SK-N-SH treated with all-trans-retinoic acid at 6 μM for 48 hours (cell line): ENCODE results near the gene IMPG1.
A peak's percentile ranks its signal among the peaks of the same experiment; 100 is the strongest.

ENCODE experiments used
- ATAC-seq: fragments of 200-7000 bp; cut with Tn5 transposase; 3 replicates; pipeline ENCODE4 v1.9.1; 2020; ENCODE audit warnings: mild to moderate bottlenecking, moderate library complexity
- ARNTL ChIP-seq: fragments of 450-650 bp; formaldehyde crosslinking; IDR thresholded peaks from 2 replicates; pipeline ENCODE4 v1.5.0; 2020; ENCODE audit warnings: low read depth, mild to moderate bottlenecking, moderate library complexity, borderline replicate concordance
- BACH2 ChIP-seq: fragments of 250-450 bp; sonication (Bioruptor Pico); IDR thresholded peaks from 2 replicates; pipeline ENCODE4 v1.9.0; 2021; ENCODE audit warnings: mild to moderate bottlenecking, borderline replicate concordance
- CSDC2 ChIP-seq: fragments of 250-450 bp; sonication (Bioruptor Pico); IDR thresholded peaks from 2 replicates; pipeline ENCODE4 v1.5.0; 2020; ENCODE audit warnings: mild to moderate bottlenecking, moderate library complexity
- ESRRG ChIP-seq: fragments of 250-450 bp; sonication (Bioruptor Pico); IDR thresholded peaks from 2 replicates; pipeline ENCODE4 v1.6.1; 2021; ENCODE audit warnings: mild to moderate bottlenecking
- GLIS3 ChIP-seq: fragments of 250-450 bp; sonication (Bioruptor Pico); IDR thresholded peaks from 2 replicates; pipeline ENCODE4 v1.5.0; 2020; ENCODE audit warnings: mild to moderate bottlenecking, moderate library complexity
- ISL1 ChIP-seq: fragments of 250-450 bp; sonication (Bioruptor Pico); IDR thresholded peaks from 2 replicates; pipeline ENCODE4 v2.1.2; 2022; ENCODE audit warnings: mild to moderate bottlenecking, moderate library complexity
- OSR1 ChIP-seq: fragments of 250-450 bp; sonication (Bioruptor Pico); IDR thresholded peaks from 2 replicates; pipeline ENCODE4 v1.8.0; 2022; ENCODE audit warnings: moderate library complexity, mild to moderate bottlenecking, inconsistent platforms
- PPARA ChIP-seq: fragments of 250-450 bp; sonication (Bioruptor Pico); IDR thresholded peaks from 2 replicates; pipeline ENCODE4 v1.5.0; 2020; ENCODE audit warnings: mild to moderate bottlenecking, borderline replicate concordance
- RARB ChIP-seq: fragments of 250-450 bp; sonication (Bioruptor Pico); IDR thresholded peaks from 2 replicates; pipeline ENCODE4 v1.8.0; 2021; ENCODE audit warnings: mild to moderate bottlenecking, moderate library complexity
- SNAI2 ChIP-seq: fragments of 250-450 bp; sonication (Bioruptor Pico); IDR thresholded peaks from 2 replicates; pipeline ENCODE4 v1.5.0; 2020; ENCODE audit warnings: mild to moderate bottlenecking, moderate library complexity
- TCF4 ChIP-seq: fragments of 250-450 bp; sonication (Bioruptor Pico); IDR thresholded peaks from 2 replicates; pipeline ENCODE4 v1.8.0; 2021; ENCODE audit warnings: mild to moderate bottlenecking, moderate library complexity, borderline replicate concordance
- TOX ChIP-seq: fragments of 250-450 bp; sonication (Bioruptor Pico); IDR thresholded peaks from 2 replicates; pipeline ENCODE4 v1.8.0; 2021; ENCODE audit warnings: mild to moderate bottlenecking, moderate library complexity, borderline replicate concordance
- ZC3H10 ChIP-seq: fragments of 250-450 bp; sonication (Bioruptor Pico); IDR thresholded peaks from 2 replicates; pipeline ENCODE4 v1.5.1; 2021; ENCODE audit warnings: mild to moderate bottlenecking, moderate library complexity
- ZFP3 ChIP-seq: fragments of 250-450 bp; sonication (Bioruptor Pico); IDR thresholded peaks from 2 replicates; pipeline ENCODE4 v1.5.0; 2020; ENCODE audit warnings: mild to moderate bottlenecking, moderate library complexity
- ZFP30 ChIP-seq: fragments of 450-650 bp; formaldehyde crosslinking; IDR thresholded peaks from 2 replicates; pipeline ENCODE4 v1.5.0; 2022; ENCODE audit warnings: mild to moderate bottlenecking, moderate library complexity
- ZNF565 ChIP-seq: fragments of 450-650 bp; formaldehyde crosslinking; conservative IDR thresholded peaks from 2 replicates; pipeline ENCODE4 v1.5.0; 2020; ENCODE audit warnings: low read depth, mild to moderate bottlenecking, moderate library complexity
- ZNF70 ChIP-seq: fragments of 450-650 bp; formaldehyde crosslinking; IDR thresholded peaks from 2 replicates; pipeline ENCODE4 v1.5.0; 2020; ENCODE audit warnings: mild to moderate bottlenecking, moderate library complexity
- ZNF8 ChIP-seq: fragments of 450-650 bp; formaldehyde crosslinking; IDR thresholded peaks from 2 replicates; pipeline ENCODE4 v1.5.0; 2020; ENCODE audit warnings: mild to moderate bottlenecking, moderate library complexity
- TF ChIP-seq, protein P1 (sequence below): fragments of 250-450 bp; sonication (Bioruptor Pico); IDR thresholded peaks from 2 replicates; pipeline ENCODE4 v1.5.1; 2020; ENCODE audit warnings: low read depth, mild to moderate bottlenecking, moderate library complexity
- TF ChIP-seq, protein P2 (sequence below): fragments of 250-450 bp; sonication (Bioruptor Pico); IDR thresholded peaks from 2 replicates; pipeline ENCODE4 v1.5.0; 2020; ENCODE audit warnings: mild to moderate bottlenecking, moderate library complexity
- TF ChIP-seq, protein P3 (sequence below): fragments of 250-450 bp; sonication (Bioruptor Pico); IDR thresholded peaks from 2 replicates; pipeline ENCODE4 v1.5.1; 2021; ENCODE audit warnings: mild to moderate bottlenecking, moderate library complexity
- TF ChIP-seq, protein P4 (sequence below): fragments of 250-450 bp; sonication (Bioruptor Pico); IDR thresholded peaks from 2 replicates; pipeline ENCODE4 v1.8.0; 2020; ENCODE audit warnings: mild to moderate bottlenecking, moderate library complexity, borderline replicate concordance
- TF ChIP-seq, protein P5 (sequence below): fragments of 250-450 bp; sonication (Bioruptor Pico); IDR thresholded peaks from 2 replicates; pipeline ENCODE4 v1.8.0; 2021; ENCODE audit warnings: low read depth, mild to moderate bottlenecking, moderate library complexity, borderline replicate concordance

The IMPG1 gene

DNA sequence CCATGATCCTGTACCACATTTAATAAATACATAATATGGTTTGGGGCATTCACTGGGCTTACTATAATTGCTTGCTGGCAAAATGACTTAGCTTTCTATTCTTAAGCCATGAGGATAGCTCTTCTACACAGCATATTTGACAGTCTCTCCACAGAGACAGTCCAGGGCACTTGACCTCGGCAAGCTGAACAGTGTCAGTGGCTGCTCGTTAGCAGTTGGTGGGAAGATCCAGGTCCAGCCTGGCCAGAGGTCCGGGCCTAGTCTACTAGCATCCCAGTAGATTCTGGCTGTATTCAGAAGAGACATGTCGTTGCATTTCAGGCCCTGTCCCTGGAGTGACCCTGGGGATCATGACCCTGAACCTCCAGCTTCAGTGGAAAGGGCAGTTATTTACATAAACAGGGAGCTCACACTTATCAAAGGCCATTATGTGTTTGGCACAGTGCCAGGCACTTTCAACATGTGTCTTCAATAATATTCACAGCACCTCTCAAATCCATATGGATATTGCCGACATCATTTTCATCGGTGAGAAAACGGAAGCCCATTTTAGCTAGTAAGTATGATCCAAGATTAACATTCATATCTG, 139.0 kb downstream of the IMPG1 start:
- ATAC-seq = no peak
- TF ChIP-seq GLIS3 (CRISPR knock-in tag) = no peak
- no peak for TF ChIP-seq ZNF70 (CRISPR knock-in tag)
- no peak for TF ChIP-seq OSR1 (CRISPR knock-in tag)
- TF ChIP-seq SNAI2 (CRISPR knock-in tag) = no peak
- TF ChIP-seq, protein P1, sequence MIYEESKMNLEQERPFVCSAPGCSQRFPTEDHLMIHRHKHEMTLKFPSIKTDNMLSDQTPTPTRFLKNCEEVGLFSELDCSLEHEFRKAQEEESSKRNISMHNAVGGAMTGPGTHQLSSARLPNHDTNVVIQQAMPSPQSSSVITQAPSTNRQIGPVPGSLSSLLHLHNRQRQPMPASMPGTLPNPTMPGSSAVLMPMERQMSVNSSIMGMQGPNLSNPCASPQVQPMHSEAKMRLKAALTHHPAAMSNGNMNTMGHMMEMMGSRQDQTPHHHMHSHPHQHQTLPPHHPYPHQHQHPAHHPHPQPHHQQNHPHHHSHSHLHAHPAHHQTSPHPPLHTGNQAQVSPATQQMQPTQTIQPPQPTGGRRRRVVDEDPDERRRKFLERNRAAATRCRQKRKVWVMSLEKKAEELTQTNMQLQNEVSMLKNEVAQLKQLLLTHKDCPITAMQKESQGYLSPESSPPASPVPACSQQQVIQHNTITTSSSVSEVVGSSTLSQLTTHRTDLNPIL (CRISPR knock-in tag) = no peak
- no peak for TF ChIP-seq ZFP30
- no peak for TF ChIP-seq TCF4 (CRISPR knock-in tag)
- TF ChIP-seq ZNF565 (CRISPR knock-in tag) = no peak
- TF ChIP-seq ZC3H10 (CRISPR knock-in tag) = no peak
- no peak for TF ChIP-seq CSDC2 (CRISPR knock-in tag)
- no peak for TF ChIP-seq ESRRG (CRISPR knock-in tag)
- TF ChIP-seq RARB = no peak
- TF ChIP-seq ARNTL (CRISPR knock-in tag) = no peak
- no peak for TF ChIP-seq BACH2
- TF ChIP-seq, protein P2, sequence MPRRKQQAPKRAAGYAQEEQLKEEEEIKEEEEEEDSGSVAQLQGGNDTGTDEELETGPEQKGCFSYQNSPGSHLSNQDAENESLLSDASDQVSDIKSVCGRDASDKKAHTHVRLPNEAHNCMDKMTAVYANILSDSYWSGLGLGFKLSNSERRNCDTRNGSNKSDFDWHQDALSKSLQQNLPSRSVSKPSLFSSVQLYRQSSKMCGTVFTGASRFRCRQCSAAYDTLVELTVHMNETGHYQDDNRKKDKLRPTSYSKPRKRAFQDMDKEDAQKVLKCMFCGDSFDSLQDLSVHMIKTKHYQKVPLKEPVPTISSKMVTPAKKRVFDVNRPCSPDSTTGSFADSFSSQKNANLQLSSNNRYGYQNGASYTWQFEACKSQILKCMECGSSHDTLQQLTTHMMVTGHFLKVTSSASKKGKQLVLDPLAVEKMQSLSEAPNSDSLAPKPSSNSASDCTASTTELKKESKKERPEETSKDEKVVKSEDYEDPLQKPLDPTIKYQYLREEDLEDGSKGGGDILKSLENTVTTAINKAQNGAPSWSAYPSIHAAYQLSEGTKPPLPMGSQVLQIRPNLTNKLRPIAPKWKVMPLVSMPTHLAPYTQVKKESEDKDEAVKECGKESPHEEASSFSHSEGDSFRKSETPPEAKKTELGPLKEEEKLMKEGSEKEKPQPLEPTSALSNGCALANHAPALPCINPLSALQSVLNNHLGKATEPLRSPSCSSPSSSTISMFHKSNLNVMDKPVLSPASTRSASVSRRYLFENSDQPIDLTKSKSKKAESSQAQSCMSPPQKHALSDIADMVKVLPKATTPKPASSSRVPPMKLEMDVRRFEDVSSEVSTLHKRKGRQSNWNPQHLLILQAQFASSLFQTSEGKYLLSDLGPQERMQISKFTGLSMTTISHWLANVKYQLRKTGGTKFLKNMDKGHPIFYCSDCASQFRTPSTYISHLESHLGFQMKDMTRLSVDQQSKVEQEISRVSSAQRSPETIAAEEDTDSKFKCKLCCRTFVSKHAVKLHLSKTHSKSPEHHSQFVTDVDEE (CRISPR knock-in tag) = no peak
- TF ChIP-seq TOX (CRISPR knock-in tag) = no peak
- no peak for TF ChIP-seq ZFP3 (CRISPR knock-in tag)
- TF ChIP-seq ISL1 = no peak
- TF ChIP-seq, protein P3, sequence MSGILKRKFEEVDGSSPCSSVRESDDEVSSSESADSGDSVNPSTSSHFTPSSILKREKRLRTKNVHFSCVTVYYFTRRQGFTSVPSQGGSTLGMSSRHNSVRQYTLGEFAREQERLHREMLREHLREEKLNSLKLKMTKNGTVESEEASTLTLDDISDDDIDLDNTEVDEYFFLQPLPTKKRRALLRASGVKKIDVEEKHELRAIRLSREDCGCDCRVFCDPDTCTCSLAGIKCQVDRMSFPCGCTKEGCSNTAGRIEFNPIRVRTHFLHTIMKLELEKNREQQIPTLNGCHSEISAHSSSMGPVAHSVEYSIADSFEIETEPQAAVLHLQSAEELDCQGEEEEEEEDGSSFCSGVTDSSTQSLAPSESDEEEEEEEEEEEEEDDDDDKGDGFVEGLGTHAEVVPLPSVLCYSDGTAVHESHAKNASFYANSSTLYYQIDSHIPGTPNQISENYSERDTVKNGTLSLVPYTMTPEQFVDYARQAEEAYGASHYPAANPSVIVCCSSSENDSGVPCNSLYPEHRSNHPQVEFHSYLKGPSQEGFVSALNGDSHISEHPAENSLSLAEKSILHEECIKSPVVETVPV (CRISPR knock-in tag) = no peak

DNA sequence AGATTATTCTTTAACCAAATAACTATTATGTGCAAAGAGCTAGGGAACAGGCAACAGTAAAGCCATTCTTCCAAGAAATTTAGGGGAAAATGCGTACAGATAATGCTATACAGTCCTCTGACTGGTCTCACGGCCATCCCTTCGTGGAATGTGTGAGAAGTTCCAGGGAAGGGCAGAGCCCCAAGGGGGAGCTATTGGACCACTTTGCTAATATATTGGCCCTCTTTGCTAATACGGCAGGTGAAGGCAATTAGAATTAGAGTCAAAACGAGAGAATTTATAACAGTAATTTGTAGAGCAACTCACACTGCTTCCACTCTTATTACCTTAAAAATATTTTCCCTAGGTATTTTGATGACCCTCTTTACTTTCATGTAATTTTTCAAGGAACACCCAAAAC, 140.4 kb downstream of the IMPG1 start:
- 0 out of 3 replicates have a peak, but pooled peaks have one; percentile 28 for ATAC-seq
- TF ChIP-seq PPARA (CRISPR knock-in tag) (no peak), SNAI2 (CRISPR knock-in tag) (no peak), RARB (no peak), ZNF8 (no peak), ZC3H10 (CRISPR knock-in tag) (no peak), ZNF565 (CRISPR knock-in tag) (no peak), TOX (CRISPR knock-in tag) (no peak)
- TF ChIP-seq, protein P4, sequence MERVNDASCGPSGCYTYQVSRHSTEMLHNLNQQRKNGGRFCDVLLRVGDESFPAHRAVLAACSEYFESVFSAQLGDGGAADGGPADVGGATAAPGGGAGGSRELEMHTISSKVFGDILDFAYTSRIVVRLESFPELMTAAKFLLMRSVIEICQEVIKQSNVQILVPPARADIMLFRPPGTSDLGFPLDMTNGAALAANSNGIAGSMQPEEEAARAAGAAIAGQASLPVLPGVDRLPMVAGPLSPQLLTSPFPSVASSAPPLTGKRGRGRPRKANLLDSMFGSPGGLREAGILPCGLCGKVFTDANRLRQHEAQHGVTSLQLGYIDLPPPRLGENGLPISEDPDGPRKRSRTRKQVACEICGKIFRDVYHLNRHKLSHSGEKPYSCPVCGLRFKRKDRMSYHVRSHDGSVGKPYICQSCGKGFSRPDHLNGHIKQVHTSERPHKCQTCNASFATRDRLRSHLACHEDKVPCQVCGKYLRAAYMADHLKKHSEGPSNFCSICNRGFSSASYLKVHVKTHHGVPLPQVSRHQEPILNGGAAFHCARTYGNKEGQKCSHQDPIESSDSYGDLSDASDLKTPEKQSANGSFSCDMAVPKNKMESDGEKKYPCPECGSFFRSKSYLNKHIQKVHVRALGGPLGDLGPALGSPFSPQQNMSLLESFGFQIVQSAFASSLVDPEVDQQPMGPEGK (CRISPR knock-in tag) = no peak
- TF ChIP-seq, protein P1 (CRISPR knock-in tag) = no peak
- TF ChIP-seq, protein P2 (CRISPR knock-in tag) = no peak
- TF ChIP-seq, protein P5, sequence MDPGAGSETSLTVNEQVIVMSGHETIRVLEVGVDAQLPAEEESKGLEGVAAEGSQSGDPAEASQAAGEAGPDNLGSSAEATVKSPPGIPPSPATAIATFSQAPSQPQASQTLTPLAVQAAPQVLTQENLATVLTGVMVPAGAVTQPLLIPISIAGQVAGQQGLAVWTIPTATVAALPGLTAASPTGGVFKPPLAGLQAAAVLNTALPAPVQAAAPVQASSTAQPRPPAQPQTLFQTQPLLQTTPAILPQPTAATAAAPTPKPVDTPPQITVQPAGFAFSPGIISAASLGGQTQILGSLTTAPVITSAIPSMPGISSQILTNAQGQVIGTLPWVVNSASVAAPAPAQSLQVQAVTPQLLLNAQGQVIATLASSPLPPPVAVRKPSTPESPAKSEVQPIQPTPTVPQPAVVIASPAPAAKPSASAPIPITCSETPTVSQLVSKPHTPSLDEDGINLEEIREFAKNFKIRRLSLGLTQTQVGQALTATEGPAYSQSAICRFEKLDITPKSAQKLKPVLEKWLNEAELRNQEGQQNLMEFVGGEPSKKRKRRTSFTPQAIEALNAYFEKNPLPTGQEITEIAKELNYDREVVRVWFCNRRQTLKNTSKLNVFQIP (CRISPR knock-in tag) = no peak
